ENCODE data around the gene RBM38. TPM values are rescaled to one million over a fixed set of nuclear protein-coding genes. Genes with fewer than 3 reads are reported as not detected.

RBM38 gene
- total RNA-seq, 1 experiment from 2014 or later, result 52.7 TPM

- H3K4me1 ChIP-seq (ENCODE audit: insufficient read depth, low read length, poor library complexity, severe bottlenecking), result peaks cover 3% of the 10 kb centered on the region
- no peak for DNase-seq (ENCODE audit: low spot score)
- ChIA-PET CTCF (no interaction called here), POLR2A (ENCODE audit: low non-redundant PET) (no interaction called here)
- no peak overlapping the region for H3K27ac ChIP-seq (ENCODE audit: low read depth, low read length, poor library complexity, severe bottlenecking)
- no peak overlapping the region for H3K4me3 ChIP-seq (ENCODE audit: low read depth, low read length, poor library complexity, severe bottlenecking)
- H3K9me3 ChIP-seq (ENCODE audit: low read depth, low read length, poor library complexity, severe bottlenecking), result no peaks in the 10 kb centered on the region
- no peaks in the 10 kb centered on the region for H3K27me3 ChIP-seq (replicated peaks; ENCODE audit: insufficient read depth, low read depth, low read length, poor library complexity)
- BruUV-seq (replicated peaks), result no TSS peak
- TF ChIP-seq CTCF (conservative IDR thresholded peaks at IDR 0.05; ENCODE audit: low read depth, low read length) (no peak), EZH2 (IDR thresholded peaks at IDR 0.05; ENCODE audit: borderline replicate concordance, low read depth, low read length, poor library complexity, severe bottlenecking) (no peak)
- no peaks in the 10 kb centered on the region for H3K36me3 ChIP-seq (ENCODE audit: insufficient read depth, low read length, poor library complexity, severe bottlenecking)
- intact Hi-C loops (cut with micrococcal nuclease; ENCODE audit: unreplicated experiment), result loop anchor here (5.0 kb wide), 2 partner anchors 207 to 827 kb away; no protein-coding TSS in a partner anchor
Observed at GRCh38 chr20:57384953-57385761, 6.0 kb upstream of the RBM38 start.

DNA sequence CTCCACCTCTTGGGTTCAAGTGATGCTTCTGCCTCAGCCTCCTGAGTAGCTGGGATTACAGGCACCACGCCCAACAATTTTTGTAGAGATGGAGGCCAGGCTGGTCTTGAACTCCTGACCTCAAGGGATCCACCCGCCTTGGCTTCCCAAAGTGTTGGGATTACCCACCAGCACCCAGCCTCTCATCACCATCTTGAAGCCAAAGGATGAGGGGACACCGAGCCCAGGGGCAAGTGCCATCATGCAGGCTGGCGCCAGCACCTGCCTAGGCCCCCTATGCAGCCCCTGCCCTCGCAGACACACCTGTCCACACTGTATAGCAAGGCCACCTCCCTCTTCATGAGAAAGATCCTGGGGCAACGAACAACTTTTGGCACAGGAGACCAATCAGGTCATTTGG lies 5.3 kb upstream of the RBM38 start:
- intact Hi-C loops (cut with micrococcal nuclease; ENCODE audit: unreplicated experiment), result no loop called here
- Histone ChIP-seq H3K4me3 (ENCODE audit: low read depth, low read length, poor library complexity, severe bottlenecking) (no peak overlapping the region), H3K9me3 (ENCODE audit: low read depth, low read length, poor library complexity, severe bottlenecking) (no peaks in the 10 kb centered on the region), H3K4me1 (ENCODE audit: insufficient read depth, low read length, poor library complexity, severe bottlenecking) (peaks cover 7% of the 10 kb centered on the region), H3K27ac (ENCODE audit: low read depth, low read length, poor library complexity, severe bottlenecking) (no peak overlapping the region), H3K36me3 (ENCODE audit: insufficient read depth, low read length, poor library complexity, severe bottlenecking) (no peaks in the 10 kb centered on the region), H3K27me3 (replicated peaks; ENCODE audit: insufficient read depth, low read depth, low read length, poor library complexity) (no peaks in the 10 kb centered on the region)
- no peak for TF ChIP-seq CTCF (conservative IDR thresholded peaks at IDR 0.05; ENCODE audit: low read depth, low read length)
- TF ChIP-seq EZH2 (IDR thresholded peaks at IDR 0.05; ENCODE audit: borderline replicate concordance, low read depth, low read length, poor library complexity, severe bottlenecking), result no peak
- no peak for DNase-seq (ENCODE audit: low spot score)
- ChIA-PET CTCF (no interaction called here), POLR2A (ENCODE audit: low non-redundant PET) (no interaction called here)
- no TSS peak for BruUV-seq (replicated peaks)

DNA sequence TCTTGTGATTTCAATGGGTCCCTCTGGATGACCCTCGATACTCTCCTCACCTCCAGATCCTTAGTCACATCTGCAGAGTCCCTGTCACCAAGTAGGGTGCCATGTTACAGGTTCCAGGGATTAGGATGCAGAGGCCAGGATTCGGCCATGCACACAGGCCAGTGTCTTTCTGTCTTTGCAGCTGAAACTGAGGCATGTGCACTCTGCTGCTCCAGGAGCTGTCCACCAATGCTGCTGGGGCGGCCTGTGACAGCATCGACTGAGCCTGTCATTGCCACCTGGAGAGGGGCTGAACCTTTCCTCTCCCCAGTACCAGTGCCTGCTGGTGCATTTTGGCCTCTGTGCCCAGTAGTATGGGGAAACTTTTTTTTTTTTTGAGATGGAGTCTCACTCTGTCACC lies 4.4 kb upstream of the RBM38 start:
- H3K27me3 ChIP-seq (replicated peaks; ENCODE audit: insufficient read depth, low read depth, low read length, poor library complexity), result no peaks in the 10 kb centered on the region
- POLR2A ChIA-PET (ENCODE audit: low non-redundant PET), result no interaction called here
- no peak overlapping the region for H3K4me3 ChIP-seq (ENCODE audit: low read depth, low read length, poor library complexity, severe bottlenecking)
- CTCF ChIA-PET, result no interaction called here
- H3K27ac ChIP-seq (ENCODE audit: low read depth, low read length, poor library complexity, severe bottlenecking), result no peak overlapping the region
- H3K4me1 ChIP-seq (ENCODE audit: insufficient read depth, low read length, poor library complexity, severe bottlenecking), result peaks cover 8% of the 10 kb centered on the region
- no peaks in the 10 kb centered on the region for H3K36me3 ChIP-seq (ENCODE audit: insufficient read depth, low read length, poor library complexity, severe bottlenecking)
- intact Hi-C loops (cut with micrococcal nuclease; ENCODE audit: unreplicated experiment), result no loop called here
- no peak for TF ChIP-seq EZH2 (IDR thresholded peaks at IDR 0.05; ENCODE audit: borderline replicate concordance, low read depth, low read length, poor library complexity, severe bottlenecking)
- no peak for TF ChIP-seq CTCF (conservative IDR thresholded peaks at IDR 0.05; ENCODE audit: low read depth, low read length)
- H3K9me3 ChIP-seq (ENCODE audit: low read depth, low read length, poor library complexity, severe bottlenecking), result no peaks in the 10 kb centered on the region
- DNase-seq (ENCODE audit: low spot score), result no peak
- BruUV-seq (replicated peaks), result no TSS peak

Measured in A673 (cell line).